ENCODE measurements around the gene LRIT2. TPM values are rescaled to one million over a fixed set of nuclear protein-coding genes. Genes with fewer than 3 reads are reported as not detected.

The LRIT2 gene, protein sequence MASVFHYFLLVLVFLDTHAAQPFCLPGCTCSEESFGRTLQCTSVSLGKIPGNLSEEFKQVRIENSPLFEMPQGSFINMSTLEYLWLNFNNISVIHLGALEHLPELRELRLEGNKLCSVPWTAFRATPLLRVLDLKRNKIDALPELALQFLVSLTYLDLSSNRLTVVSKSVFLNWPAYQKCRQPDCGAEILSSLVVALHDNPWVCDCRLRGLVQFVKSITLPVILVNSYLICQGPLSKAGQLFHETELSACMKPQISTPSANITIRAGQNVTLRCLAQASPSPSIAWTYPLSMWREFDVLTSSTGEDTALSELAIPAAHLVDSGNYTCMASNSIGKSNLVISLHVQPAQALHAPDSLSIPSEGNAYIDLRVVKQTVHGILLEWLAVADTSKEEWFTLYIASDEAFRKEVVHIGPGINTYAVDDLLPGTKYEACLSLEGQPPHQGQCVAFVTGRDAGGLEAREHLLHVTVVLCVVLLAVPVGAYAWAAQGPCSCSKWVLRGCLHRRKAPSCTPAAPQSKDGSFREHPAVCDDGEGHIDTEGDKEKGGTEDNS
- total RNA-seq (2014; rRNA removed): not detected in 2 replicates
- polyA plus RNA-seq (2012): not detected

DNA sequence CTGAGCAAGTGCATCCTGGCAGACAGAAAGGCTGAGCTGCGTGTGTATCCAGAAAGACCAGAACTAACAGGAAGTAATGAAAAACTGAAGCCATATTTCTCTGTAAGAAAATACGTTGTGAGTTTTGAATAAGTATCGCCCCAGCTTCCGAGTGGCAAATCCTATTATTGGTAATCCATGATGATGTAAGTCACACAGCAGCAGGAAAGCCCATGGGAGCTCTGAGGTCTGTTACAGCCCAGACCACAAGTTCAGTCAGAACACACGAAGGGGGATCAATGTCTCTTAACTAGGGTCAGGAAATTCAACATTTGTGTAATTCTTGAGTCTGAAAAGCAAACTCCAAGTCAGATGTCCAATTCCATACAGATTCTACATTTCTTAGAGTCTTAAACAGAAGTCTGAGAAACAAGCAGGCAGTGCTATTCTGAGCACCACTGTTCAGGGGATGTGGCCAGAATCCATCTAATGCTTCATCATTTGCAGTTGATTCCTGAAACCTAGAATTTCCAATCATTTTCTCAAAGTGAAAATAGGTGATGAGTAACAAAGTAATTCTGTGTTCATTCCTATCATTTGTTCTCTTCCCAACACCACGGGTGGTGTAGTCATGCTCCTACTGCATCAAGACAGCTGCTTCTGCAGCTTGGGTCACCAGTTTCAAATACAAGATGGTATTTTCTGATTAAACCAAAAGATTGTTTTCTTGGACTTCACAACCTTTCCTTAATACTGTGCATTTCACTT is at the start of gene LRIT2:
Gene LRIT2 (minus strand): TSS at position 118 of the 747 bp plus-strand sequence. CDS start 24 bp downstream, at position 94.
- DNase-seq (ENCODE audit: low read depth): no peak

DNA sequence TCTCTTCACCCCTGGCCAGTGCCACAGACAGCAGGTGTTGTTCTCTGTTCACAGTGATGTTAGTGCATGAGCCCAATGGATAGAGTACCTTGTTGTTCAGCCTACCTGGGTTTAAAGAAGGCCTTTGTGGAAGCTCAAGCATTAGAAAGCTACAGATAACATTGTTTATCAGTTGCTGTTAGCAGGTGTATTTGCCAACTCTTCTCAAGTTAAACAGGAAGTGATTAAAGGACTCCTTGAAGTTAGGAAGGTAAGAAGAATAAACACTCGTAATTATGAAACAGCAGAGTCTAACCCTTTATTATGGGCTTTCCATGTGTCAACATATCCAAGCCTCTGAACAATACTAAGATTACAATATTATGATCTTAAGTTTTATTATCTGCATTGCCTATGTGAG is 45.4 kb upstream of the LRIT2 start:
- DNase-seq (ENCODE audit: low read depth): no peak

GRCh38 chr10:84269773-84270172 is 44.4 kb upstream of the LRIT2 start:
- DNase-seq (ENCODE audit: low read depth): peak; percentile 83

GRCh38 chr10:84269162-84269561 is 43.8 kb upstream of the LRIT2 start:
- no peak for DNase-seq (ENCODE audit: low read depth)

DNA sequence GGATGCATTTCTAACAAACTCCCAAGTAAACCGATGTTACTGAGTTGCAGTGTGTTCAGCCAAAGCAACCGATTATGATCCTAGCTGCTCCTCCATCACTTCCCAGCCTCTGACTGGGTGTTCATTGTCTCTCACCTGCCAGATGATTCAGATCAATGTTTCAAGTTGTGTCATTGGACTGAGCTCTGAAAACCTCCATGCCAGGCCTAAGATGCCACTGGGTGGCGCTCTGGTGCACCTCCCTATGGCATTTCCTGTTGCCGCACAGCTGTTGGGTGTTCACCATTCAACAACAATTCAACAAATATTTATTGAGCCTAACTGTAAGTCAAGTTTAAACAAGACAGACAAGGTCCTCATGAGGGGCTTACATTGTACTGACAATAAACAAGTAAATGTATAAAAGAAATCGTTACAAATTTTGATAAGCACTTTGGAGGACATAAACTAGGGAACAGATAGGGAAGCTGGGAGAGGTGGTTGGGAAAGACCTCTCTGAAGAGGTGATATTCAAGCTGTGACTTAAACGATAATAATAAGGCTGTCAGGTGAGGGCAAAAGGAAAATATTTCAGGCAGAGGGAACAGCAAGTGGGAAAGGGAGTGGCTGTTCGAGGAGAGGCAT is 42.3 kb upstream of the LRIT2 start:
- peak; percentile 74 for DNase-seq (ENCODE audit: low read depth)

DNA sequence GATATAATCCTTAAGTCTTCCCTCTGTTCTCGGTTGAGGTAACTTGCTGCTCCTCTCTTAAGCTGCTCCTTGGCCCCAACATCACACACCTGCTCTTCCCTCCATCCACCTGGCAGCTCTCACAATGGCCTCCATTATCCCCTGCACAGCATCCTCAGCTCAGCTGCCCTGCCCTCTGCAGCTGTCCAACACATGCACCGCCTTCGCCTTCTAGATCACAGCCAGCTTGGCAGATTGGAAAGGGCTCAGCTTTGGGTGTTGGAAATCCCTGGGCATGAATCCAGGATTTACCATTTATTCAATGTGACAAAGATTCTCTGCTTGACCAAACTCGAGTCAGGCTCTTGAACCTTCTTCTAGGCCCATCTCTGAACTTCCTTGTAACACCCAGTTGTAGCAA is 40.1 kb upstream of the LRIT2 start:
- DNase-seq (ENCODE audit: low read depth): peak; percentile 37

DNA sequence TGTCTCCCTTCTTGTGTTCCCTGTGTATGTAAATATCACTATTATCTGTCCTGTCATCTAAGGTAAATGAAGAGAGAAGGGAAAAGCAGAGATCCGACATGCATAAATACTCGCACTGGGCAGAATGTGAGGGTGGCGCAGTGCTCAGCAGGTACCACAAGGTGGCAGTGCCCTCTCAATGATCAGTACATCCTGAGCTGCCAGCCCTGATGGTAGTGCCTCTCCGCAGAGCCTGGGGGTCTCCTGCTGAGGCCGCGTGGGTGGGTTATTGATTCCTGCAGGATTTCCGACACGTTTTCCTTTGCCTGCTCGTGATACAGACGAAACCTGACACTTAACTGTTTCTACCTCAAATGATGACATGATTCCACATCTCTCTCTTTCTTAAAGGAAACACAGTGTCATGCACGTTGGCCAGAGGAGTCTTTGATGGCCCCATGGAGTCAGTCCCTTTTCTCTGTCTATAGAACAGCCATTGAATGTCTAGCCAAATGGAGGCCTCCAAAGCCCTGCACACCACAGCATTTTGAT is 39.3 kb upstream of the LRIT2 start:
- DNase-seq (ENCODE audit: low read depth): peak; percentile 35

GRCh38 chr10:84263716-84264115 is 38.4 kb upstream of the LRIT2 start:
- no peak for DNase-seq (ENCODE audit: low read depth)

GRCh38 chr10:84262190-84262956 is 37.0 kb upstream of the LRIT2 start:
- DNase-seq (ENCODE audit: low read depth): no peak

- DNase-seq (ENCODE audit: low read depth): no peak
Measured at GRCh38 chr10:84261236-84261915, 36.0 kb upstream of the LRIT2 start.

DNA sequence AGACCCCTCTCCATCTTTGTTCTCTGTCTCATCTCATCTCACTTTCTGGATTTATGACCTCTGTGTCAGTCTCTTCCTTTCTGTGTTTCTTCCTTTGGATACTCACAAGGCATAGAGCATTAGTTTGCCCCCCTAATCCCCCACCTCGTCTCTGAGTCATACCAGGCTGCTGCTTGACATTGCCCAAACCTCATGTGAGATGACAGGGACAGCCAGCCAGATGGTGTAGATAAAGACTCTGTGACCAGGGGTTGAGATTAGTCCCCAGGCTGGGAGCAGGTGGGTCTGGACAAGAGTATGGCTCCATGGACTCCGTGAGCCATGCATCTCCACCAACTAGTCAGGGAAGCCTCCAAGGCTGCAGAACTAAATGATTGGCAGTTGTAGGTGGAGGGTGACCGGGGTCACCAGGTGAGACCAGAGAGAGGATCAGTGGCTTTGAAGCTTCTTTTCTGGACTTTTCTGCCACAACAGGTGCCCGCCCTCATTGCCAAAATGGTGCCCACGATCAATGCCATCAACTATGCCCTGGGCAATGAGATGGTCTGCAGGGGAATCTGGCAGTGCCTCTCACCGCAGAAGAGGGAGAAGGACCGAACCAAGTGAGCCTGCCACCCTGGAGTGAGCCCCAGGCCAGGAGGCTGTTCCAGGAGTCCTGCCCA is 32.8 kb upstream of the LRIT2 start:
- no peak for DNase-seq (ENCODE audit: low read depth)

DNA sequence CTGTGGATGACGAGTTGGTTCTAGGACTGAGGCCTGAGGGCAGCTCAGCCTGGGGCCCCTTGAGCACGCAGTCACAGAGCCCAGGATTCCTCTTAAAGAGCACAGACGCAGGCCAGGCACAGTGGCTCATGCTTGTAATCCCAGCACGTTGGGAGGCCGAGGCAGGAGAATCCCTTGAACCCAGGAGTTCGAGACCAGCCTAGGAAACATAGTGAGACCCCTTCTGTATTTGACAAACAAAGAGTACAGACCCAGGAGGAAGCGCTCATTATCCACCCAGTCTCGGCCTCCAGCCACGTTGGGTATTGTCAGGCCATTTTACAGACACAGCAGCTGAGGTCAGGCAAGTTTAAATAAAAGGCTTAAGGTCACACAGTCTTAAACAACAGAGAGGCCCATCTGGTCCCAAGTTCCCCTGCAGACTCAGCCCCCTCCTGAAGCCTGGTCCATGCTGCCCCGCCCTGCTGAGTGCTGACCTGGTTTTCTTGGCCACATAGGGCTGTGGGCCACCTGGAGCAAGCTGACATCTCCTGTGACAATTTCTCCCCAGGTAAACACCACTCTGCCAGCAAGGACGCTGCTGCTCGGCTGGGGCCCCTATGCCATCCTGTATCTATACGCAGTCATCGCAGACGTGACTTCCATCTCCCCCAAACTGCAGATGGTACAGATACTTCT is 32.1 kb upstream of the LRIT2 start:
- DNase-seq (ENCODE audit: low read depth): no peak

DNA sequence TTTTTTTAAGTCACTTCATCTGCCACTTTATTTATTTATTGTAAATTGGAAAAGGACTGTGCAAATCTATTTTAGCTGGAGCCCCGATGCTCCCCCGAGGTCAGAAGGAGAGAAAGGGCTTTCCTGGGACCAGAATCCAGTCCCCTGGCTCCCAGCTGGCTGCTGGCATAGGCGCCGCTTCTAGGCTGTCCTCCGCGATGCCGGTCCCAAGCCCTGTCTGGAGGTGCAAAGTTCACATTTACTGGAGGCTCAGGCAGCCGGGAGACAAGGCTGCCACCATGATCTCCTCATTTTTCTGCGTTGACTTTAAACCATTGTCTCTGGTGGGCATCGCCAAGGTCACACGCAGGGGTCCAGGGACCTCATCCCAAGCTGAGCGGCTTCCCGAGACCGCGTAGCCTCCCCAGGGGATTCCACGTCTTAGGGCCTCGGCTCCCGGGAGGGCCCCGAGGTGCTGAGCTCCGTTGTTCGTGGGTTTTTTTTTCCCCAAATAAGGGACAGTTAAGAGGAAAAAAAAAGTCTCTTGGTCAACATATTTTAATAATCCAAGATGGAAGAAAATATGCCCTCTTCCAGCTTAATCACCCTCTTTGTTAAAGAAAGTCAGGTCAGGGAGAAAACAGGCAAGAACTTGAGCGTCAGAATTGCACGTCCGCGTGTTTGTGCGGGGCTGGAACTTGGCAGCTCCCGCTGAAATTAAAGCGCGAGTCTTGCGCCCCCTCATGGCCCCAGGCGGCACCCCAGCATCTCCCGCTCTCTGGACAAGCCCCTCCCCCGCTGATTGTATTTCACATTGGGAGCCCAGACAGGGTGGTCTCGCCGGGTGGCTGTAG is 31.4 kb upstream of the LRIT2 start:
- peak; percentile 58 for DNase-seq (ENCODE audit: low read depth)

GRCh38 chr10:84254552-84255478 is 29.5 kb upstream of the LRIT2 start:
- no peak for DNase-seq (ENCODE audit: low read depth)

GRCh38 chr10:84248794-84249193 is 23.4 kb upstream of the LRIT2 start:
- DNase-seq (ENCODE audit: low read depth): no peak

- no peak for DNase-seq (ENCODE audit: low read depth)
Measured at GRCh38 chr10:84247496-84247895, 22.2 kb upstream of the LRIT2 start.

- peak; percentile 59 for DNase-seq (ENCODE audit: low read depth)
Measured at GRCh38 chr10:84244651-84245270, 19.4 kb upstream of the LRIT2 start, which contains the start of gene RGR. RGR (plus strand) TSS chr10:84245053; CDS start chr10:84245091, 38 bp downstream.

Data from LHCN-M2 (cell line).